ENCODE results near the gene RDH11.

DNA sequence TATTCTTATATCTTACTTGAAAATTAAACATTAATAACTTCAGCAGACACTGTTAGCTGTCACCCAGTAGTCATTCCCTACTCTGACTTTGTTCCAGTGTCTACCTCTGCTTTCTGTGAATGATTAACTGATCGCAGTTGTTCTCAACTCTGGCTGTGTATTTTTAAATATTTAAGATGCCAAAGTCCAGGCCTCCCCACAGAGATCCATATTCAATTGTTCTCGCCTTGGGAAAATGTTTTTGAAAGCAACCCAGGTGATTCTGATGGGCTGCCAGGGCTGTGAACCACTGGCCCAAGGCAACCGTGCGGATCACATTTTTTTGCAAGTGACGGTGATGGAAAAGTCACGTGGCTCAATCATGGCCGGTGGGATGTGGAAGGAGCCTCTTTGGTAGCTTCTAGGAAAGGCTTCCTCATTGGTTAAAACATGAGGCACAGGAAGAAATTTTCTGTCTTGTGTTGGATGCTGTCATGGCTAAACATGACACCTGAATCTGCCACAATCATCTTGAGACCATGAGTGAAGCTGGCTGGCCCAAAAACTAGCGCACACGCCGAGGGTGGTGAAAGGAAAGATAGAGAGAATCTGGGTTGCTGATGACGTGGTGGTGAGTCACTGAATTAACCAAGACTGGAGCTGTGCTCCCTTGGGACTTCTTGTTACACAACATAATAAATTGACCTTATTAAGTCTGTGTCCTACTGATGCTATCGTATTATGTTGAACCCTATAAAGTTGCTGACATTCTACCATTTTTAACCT is 43.4 kb upstream of the RDH11 start:
- TF ChIP-seq TEAD4 (IDR thresholded peaks at IDR 0.05; ENCODE audit: borderline replicate concordance, insufficient read depth) (no peak), YY1 (IDR thresholded peaks at IDR 0.05; ENCODE audit: low read depth) (no peak), EZH2phosphoT487 (IDR thresholded peaks at IDR 0.05; ENCODE audit: borderline replicate concordance, low read depth) (no peak), TCF12 (IDR thresholded peaks at IDR 0.05) (peak; percentile 18; the same call in 1 of the 2 replicates), RAD21 (IDR thresholded peaks at IDR 0.05; ENCODE audit: low read length) (no peak), MXI1 (IDR thresholded peaks at IDR 0.05; ENCODE audit: low read depth, low read length) (no peak)
- TF ChIP-seq, protein P1, sequence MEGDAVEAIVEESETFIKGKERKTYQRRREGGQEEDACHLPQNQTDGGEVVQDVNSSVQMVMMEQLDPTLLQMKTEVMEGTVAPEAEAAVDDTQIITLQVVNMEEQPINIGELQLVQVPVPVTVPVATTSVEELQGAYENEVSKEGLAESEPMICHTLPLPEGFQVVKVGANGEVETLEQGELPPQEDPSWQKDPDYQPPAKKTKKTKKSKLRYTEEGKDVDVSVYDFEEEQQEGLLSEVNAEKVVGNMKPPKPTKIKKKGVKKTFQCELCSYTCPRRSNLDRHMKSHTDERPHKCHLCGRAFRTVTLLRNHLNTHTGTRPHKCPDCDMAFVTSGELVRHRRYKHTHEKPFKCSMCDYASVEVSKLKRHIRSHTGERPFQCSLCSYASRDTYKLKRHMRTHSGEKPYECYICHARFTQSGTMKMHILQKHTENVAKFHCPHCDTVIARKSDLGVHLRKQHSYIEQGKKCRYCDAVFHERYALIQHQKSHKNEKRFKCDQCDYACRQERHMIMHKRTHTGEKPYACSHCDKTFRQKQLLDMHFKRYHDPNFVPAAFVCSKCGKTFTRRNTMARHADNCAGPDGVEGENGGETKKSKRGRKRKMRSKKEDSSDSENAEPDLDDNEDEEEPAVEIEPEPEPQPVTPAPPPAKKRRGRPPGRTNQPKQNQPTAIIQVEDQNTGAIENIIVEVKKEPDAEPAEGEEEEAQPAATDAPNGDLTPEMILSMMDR (IDR thresholded peaks at IDR 0.05) = no peak
- TF ChIP-seq, protein P2, sequence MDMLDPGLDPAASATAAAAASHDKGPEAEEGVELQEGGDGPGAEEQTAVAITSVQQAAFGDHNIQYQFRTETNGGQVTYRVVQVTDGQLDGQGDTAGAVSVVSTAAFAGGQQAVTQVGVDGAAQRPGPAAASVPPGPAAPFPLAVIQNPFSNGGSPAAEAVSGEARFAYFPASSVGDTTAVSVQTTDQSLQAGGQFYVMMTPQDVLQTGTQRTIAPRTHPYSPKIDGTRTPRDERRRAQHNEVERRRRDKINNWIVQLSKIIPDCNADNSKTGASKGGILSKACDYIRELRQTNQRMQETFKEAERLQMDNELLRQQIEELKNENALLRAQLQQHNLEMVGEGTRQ (IDR thresholded peaks at IDR 0.05; ENCODE audit: borderline replicate concordance, low read depth, low read length) = no peak

All from SK-N-SH (cell line).